IPS DF 6.9 (cell line): ENCODE data around the gene SYNE3.

Source experiments
- DNase-seq: peaks from one replicate; pipeline ENCODE4 v3.0.0-alpha.2; 2013; ENCODE audit warnings: low read depth, low spot score
- H3K27ac ChIP-seq: one replicate; pipeline ENCODE4 v1.5.1; 2013; ENCODE audit warnings: low read length, control low read depth
- H3K27me3 ChIP-seq: 2 replicates; pipeline ENCODE4 v1.6.1; 2013; ENCODE audit warnings: mild to moderate bottlenecking, low read length; ENCODE audit not compliant: control insufficient read depth, insufficient read depth
- H3K36me3 ChIP-seq: 2 replicates; pipeline ENCODE4 v1.6.1; 2013; ENCODE audit warnings: low read length; ENCODE audit not compliant: control insufficient read depth, insufficient read depth
- H3K4me1 ChIP-seq: 2 replicates; pipeline ENCODE4 v1.6.1; 2013; ENCODE audit warnings: low read length; ENCODE audit not compliant: control insufficient read depth, insufficient read depth
- H3K4me3 ChIP-seq: 2 replicates; pipeline ENCODE4 v1.5.1; 2013; ENCODE audit warnings: mild to moderate bottlenecking, low read length
- H3K9me3 ChIP-seq: 2 replicates; pipeline ENCODE4 v1.6.1; 2013; ENCODE audit warnings: low read length, inconsistent platforms; ENCODE audit not compliant: control insufficient read depth, insufficient read depth
- whole genome bisulfite sequencing: extraction: QIAGEN DNeasy Blood & Tissue Kit; methylation state at CpG from one replicate; pipeline ENCODE4 v1.1.7; 2013; ENCODE audit warnings: mixed read lengths, missing lambda C conversion rate; ENCODE audit not compliant: insufficient read length, insufficient coverage; 5-methylcytosine and 5-hydroxymethylcytosine counted together

Gene SYNE3

DNA sequence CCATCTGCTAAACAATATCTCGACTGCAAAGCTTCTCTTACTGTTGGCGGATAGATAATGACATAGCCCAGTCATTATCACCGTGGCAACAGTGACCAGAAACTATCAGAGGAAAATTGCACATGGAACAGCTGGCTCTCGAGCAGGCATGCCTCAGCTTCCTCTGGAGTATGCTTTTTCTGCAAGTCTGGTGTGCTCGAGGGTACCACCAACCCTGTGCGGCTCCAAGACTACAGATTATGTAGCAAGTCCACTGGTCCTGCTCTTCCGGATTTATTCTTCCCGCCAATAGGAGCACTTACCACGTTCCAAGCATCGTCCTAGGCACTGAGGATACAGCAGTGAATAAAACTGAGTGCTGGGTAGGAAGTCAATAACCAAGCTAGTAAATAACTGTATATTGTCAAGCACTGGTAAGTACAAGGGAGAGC, 17.0 kb upstream of the SYNE3 start:
- H3K9me3 ChIP-seq = no peaks in the 10 kb centered on the region
- no peaks in the 10 kb centered on the region for H3K4me1 ChIP-seq
- 0 out of 2 replicates have a peak, but pooled peaks cover 4% of the 10 kb centered on the region for H3K36me3 ChIP-seq
- peak overlapping the region; percentile 98; the same call in 1 of the 2 replicates for H3K4me3 ChIP-seq
- no peaks in the 10 kb centered on the region for H3K27me3 ChIP-seq
- H3K27ac ChIP-seq = no peak overlapping the region
- DNase-seq = no peak
- WGBS = no CpG with 5 or more reads among the region's 10 CpGs

DNA sequence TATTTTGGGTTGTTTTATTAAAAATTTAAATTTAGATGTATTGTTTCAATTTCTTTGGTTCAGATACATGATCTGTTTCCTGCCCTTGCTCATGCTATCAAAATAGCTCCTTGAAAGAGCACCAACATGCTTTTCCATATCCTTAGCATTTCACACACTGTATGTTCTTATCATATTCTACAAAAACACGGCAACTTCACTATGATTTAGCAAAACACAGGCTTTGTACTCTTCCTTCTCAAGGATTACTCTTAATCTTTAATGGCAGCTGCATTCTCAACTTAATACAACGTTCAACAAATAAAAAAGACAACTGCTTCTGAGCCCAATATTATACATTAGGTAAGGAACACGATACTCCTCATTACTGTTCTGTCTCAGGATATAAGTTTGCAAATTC, 15.5 kb upstream of the SYNE3 start:
- Histone ChIP-seq H3K27me3 (no peaks in the 10 kb centered on the region), H3K4me1 (no peaks in the 10 kb centered on the region), H3K27ac (no peak overlapping the region), H3K9me3 (no peaks in the 10 kb centered on the region), H3K36me3 (0 out of 2 replicates have a peak, but pooled peaks cover 4% of the 10 kb centered on the region), H3K4me3 (no peak overlapping the region)
- WGBS = no CpG with 5 or more reads among the region's 3 CpGs
- no peak for DNase-seq

DNA sequence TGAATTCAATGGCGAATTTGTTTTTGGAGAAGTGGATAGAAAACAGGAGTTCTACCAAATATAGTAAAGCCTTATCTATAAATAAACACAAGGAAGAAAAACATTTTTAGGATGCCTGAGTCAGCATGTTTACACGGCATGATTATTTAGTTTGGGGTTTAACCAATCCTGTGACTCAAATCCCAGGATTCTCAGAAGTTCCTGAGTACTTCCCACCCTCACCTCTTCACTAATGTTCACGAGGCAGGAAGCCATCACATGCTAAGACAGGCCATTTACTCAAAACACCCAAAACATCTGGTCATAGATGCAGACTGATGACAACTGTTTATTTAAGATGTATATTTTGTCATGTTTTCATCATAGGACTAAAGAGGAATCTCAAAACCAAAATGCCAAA, 15.0 kb upstream of the SYNE3 start:
- H3K27ac ChIP-seq = no peak overlapping the region
- no peaks in the 10 kb centered on the region for H3K9me3 ChIP-seq
- no peak for DNase-seq
- WGBS = no CpG with 5 or more reads among the region's 3 CpGs
- no peaks in the 10 kb centered on the region for H3K4me1 ChIP-seq
- H3K36me3 ChIP-seq = 0 out of 2 replicates have a peak, but pooled peaks cover 4% of the 10 kb centered on the region
- no peaks in the 10 kb centered on the region for H3K27me3 ChIP-seq
- no peak overlapping the region for H3K4me3 ChIP-seq

DNA sequence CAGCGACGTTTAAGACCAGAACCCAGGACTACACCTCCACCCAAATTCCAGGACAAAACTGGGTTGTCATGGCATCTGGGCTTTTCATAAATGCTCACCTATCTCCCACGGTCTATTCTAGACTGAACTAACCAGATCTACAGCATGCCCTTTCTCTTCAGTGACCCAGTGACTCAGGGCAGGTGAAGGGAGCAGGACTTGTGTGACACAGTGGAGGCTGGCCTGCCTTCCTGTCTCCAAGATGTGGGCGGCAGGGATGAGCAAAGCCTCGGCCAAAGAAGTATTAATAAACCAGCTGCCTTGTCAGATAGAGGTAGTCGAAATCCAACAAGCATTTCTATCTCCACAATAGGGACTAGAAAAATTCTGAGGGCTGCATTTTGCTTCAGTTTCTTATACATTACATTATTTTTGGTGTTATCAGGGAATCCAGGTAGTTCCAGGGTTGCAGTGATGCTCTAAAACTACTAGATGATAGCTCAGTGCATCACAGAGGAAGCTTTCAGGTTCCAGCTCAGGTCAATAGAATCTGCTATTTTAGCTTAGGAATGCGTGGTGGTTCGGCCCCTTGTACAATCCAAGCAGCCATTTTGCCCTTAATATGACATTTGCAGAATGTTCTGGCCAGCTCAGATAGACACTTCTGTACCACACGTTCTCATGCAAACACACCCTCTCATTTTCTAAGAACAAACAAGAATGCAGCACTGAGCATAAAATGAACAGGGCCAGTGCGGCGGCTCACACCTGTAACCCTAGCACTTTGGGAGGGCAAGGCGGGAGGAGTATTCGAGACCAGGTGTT, 14.2 kb upstream of the SYNE3 start:
- 0 out of 2 replicates have a peak, but pooled peaks cover 4% of the 10 kb centered on the region for H3K36me3 ChIP-seq
- DNase-seq = no peak
- no peak overlapping the region for H3K4me3 ChIP-seq
- no peaks in the 10 kb centered on the region for H3K27me3 ChIP-seq
- WGBS = no CpG with 5 or more reads among the region's 13 CpGs
- H3K4me1 ChIP-seq = no peaks in the 10 kb centered on the region
- H3K9me3 ChIP-seq = no peaks in the 10 kb centered on the region
- no peak overlapping the region for H3K27ac ChIP-seq

- Histone ChIP-seq H3K27me3 (no peaks in the 10 kb centered on the region), H3K27ac (no peak overlapping the region), H3K4me3 (no peak overlapping the region), H3K36me3 (0 out of 2 replicates have a peak, but pooled peaks cover 4% of the 10 kb centered on the region), H3K9me3 (no peaks in the 10 kb centered on the region), H3K4me1 (no peaks in the 10 kb centered on the region)
- DNase-seq = no peak
- WGBS = no CpG with 5 or more reads among the region's 7 CpGs
These were observed 12.8 kb upstream of the SYNE3 start for GRCh38 chr14:95529216-95529615.

GRCh38 chr14:95527387-95528002, 11.0 kb upstream of the SYNE3 start:
- no peak for DNase-seq
- no peak overlapping the region for H3K27ac ChIP-seq
- H3K4me3 ChIP-seq = no peak overlapping the region
- H3K9me3 ChIP-seq = no peaks in the 10 kb centered on the region
- 0 out of 2 replicates have a peak, but pooled peaks cover 4% of the 10 kb centered on the region for H3K36me3 ChIP-seq
- no peaks in the 10 kb centered on the region for H3K27me3 ChIP-seq
- WGBS = no CpG with 5 or more reads among the region's 4 CpGs
- H3K4me1 ChIP-seq = no peaks in the 10 kb centered on the region

DNA sequence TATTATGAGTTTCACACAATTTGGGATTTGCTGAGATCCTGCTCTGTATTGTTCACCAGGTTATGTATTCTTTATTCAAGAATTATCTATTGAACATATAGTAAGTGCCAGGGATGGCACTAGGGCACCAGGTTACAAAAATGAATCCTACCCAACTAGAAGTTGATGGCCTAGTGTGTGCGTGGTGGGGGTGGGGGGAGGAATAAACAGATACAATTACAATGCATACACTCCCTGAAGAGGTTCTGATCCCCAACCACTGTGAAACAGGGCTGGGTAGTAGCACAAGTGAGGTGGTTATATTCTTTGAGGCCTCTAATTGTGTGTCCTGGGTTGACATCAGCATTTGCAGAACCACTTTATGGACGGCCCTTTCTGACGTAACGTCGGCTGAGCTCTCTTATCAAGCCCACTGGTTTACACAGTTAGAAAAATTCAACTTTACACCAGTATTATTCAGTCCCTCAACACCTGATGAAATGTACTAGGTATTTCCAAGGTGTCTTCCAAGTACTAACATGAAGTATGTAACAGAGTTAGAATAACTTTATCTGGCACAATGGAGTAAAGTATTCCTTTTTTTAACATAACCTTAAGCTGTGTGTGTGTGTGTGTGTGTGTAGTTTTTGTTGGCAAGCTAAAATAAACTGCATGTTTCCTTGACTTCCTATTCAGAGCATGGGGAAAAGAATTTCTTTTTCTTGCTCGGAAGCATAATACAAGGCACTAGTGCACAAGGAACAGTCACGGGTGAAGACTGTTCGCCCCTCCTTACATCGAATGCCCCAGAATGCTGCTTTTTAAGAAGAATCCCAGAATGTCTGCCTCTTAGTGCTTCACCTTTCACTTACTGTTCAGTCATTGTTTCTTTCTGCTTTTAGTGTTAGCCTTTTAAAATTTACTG, 10.3 kb upstream of the SYNE3 start:
- H3K27me3 ChIP-seq = no peaks in the 10 kb centered on the region
- no peaks in the 10 kb centered on the region for H3K9me3 ChIP-seq
- no peak overlapping the region for H3K4me3 ChIP-seq
- H3K27ac ChIP-seq = no peak overlapping the region
- DNase-seq = no peak
- H3K4me1 ChIP-seq = no peaks in the 10 kb centered on the region
- H3K36me3 ChIP-seq = 0 out of 2 replicates have a peak, but pooled peaks cover 4% of the 10 kb centered on the region
- WGBS = no CpG with 5 or more reads among the region's 9 CpGs

DNA sequence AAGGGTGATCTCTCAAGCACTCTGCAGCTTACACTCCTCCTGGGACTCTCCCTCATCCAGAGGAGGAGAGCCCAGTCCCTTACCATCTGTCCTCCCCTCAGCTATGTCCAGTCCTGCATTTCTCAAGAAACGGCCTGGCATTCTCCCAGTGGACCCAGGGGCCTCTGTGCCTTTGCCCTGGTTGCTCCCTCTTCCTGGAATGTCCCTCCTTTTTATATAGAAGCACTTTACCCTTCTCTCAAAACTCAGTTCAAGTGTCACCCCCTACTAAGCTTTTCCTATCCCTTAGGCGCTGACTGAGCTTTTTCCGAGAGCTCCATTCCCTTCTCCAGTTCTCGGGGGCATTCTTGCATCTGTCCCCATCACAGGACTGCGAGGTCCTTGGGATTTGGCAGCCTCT, 9.5 kb upstream of the SYNE3 start:
- no peak overlapping the region for H3K27ac ChIP-seq
- no peak overlapping the region for H3K4me3 ChIP-seq
- H3K27me3 ChIP-seq = no peaks in the 10 kb centered on the region
- H3K9me3 ChIP-seq = no peaks in the 10 kb centered on the region
- H3K36me3 ChIP-seq = 0 out of 2 replicates have a peak, but pooled peaks cover 4% of the 10 kb centered on the region
- WGBS = no CpG with 5 or more reads among the region's 5 CpGs
- DNase-seq = no peak
- H3K4me1 ChIP-seq = no peaks in the 10 kb centered on the region

DNA sequence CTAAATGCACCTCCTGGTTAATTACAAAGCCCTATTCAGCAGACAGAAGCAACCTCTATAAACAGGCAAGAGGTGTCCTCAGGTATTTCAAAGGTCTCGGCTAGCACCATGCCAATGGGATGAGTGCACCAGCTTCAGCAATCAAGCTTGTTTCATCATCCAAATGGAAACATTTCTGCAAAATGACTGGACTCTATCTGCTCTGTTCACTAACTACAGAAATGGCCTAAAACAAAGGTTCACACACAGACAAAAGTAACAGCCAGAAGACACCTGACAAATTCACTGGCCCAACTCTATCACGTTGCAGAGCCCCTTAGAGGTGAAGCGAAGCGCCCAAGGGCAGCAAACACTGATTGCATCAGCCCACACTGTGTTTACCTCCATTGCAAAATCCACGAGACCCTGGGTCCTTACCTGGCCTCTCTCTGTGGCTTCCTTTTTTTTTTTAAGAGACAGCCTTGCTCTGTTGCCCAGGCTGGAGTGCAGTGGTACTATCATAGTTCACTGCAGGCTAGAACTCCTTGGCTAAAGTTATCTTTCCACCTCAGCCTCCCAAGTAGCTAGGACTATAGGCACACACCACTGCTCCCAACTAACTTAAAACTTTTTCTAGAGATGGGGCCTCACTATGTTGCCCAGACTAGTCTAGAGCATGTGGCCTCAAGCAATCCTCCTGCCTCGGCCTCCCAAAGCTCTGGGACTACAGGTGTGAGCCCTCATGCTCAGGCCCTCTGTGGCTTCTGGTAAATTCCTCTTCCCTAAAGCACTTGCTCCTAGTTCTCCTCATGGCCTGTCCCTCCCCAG, 8.5 kb upstream of the SYNE3 start:
- Histone ChIP-seq H3K4me1 (no peaks in the 10 kb centered on the region), H3K36me3 (no peaks in the 10 kb centered on the region), H3K27ac (no peak overlapping the region), H3K9me3 (no peaks in the 10 kb centered on the region), H3K4me3 (no peak overlapping the region), H3K27me3 (no peaks in the 10 kb centered on the region)
- no CpG with 5 or more reads among the region's 6 CpGs for WGBS
- DNase-seq = no peak
